Measurements from ENCODE around the gene PHF2.
"Not testable (repeated sequence)": the region's sequence is repeated elsewhere in the genome, so short reads cannot be mapped to it uniquely, and the experiment has no call there.

PHF2 gene

DNA sequence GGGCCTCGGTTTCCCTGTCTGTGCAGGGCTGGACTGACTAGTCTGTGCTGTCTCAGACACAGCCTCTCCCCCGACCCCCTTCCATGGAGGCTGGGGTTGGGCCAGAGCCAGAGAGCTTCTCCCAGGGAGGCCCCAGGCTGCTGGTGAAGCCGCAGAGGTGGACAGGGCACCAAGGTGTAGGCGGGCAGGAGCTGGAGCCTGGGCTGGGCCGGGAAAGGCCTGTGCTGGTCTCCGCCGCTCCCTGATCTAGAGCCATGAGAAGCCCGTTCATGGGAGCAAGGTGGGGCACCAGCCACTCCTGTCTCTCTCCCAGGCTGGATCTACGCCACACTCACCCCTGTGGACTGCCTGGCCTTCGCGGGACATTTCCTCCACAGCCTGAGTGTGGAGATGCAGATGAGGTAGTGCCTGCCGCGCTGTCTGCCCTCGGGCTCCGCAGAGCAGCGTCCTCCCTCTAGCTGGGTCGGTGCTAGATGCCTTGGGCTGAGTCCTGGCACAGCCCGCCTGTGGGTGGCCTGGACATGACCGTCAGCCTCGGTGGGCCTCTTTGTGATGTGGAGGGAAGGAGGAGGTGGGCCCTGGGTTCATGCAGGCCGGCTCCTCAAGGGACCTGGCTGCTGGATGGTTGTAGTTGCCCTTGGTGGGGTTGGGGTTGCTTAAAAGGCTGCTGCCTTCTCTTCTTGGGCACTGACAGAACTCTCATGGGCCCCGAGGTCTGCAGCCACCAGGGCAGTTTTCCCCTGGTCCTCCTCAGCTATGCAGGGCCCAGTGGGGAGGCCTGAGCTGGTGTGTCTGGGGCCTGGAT, 79.4 kb downstream of the PHF2 start:
- no peak for DNase-seq

DNA sequence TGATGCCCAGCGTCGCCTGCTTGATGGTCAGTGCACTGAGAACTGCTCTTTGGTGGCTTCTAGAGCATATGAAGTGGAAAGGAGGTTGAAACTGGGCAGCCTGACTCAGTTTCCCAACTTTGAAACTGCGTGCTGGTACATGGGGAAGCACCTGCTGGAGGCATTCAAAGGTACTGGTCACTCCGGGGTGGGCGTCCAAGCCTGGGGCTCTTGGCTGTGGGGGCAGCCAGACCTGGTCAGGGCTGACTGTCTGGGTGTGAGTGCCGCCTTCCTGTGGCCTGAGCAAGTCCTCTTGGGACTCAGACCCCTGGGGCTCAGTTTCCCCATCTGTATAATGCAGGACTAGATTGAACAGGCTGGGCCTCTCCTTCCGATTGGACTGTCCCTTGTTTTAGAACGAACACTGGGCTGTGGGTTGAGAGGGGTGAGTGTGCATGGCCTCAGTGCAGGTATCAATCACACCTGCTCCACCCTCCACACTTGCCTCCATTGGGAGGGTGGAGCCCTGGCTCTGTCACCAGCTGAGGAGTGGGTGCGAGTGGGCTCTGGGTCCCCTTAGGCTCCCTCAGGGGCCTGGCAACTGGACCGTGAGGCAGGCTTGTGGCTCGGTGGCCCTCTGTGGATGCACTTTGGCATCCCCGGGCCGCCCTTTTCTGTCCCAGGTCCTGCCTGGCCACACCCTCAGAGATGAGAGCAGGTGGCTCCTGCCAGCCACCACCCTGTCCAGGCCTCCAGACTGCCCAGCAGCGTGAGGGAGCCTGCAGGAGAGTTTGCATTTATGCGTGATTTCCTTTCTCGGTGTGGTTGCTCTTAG, 80.2 kb downstream of the PHF2 start:
- no peak for DNase-seq

DNA sequence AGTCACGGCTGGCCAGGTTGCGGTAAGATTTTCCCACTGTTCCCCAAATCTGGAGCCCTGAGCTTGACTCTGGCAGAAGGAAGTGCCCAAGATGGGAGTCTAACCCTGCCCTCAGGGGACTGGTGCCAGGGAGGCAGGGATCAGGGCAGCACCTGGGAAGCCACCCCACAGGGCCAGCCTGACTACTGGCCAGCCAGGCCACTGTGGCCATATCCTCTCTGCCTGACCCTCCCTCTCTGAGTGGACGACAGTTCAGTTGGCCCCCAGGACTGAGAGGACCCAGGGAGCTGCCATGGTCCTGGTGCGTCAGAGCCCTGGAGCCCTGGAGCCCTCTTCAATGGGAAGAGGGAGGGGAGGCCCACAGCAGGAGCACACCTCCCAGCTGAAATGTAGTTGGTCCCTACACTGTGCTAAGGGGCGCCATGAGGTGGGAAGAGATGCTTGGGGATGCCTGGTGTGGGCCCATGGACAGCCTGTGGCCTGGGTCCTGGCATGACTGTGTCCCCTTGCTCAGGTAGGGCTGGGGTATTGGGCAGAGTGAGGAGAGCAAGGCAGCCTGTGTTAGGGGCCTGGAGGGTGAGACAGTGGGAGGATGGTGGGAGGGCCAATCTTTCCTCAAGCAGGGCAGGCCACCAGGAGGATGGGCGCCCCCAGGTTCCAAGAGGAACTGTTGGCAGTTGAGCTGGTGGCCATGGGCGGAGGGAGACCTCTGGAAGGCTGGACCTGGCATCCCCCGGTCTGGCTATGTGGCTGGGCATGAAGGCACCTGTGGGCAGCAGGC, 81.1 kb downstream of the PHF2 start:
- DNase-seq: no peak

DNA sequence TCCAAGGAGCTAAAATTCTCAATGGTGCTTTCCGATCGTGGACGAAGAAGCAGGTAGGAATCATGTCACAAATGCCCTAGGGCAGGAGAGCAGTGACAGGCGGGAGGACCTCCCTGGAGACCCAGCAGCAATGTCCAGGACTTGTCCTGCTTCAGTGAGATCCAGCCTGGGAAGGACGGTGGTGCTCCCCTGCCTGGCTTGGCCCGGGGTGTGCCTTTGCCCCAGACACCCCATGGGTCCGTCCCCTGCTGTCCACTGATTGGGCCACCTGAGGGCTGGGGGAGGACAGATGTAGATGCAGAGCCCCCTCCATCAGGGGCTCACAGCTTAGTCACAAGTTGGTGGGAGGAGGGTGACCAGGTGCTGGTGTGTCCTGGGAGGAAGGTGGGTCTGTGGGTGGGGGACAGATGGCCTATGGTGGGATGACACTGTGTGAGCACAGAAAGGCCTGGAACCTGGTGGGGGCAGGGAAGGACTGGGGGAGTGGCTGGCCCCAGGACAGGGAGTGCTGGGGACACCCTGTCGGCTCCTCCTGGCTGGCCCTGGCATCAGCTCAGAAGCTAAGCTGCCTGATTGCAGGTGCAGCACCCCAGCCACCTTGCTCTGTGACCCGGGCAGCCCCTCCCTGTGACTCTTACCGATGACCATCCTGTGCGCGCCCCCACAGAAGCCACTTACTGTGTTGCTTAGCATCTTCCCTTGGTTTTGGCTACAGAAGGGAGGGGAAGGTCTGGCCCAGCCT, 82.0 kb downstream of the PHF2 start:
- DNase-seq: no peak

DNA sequence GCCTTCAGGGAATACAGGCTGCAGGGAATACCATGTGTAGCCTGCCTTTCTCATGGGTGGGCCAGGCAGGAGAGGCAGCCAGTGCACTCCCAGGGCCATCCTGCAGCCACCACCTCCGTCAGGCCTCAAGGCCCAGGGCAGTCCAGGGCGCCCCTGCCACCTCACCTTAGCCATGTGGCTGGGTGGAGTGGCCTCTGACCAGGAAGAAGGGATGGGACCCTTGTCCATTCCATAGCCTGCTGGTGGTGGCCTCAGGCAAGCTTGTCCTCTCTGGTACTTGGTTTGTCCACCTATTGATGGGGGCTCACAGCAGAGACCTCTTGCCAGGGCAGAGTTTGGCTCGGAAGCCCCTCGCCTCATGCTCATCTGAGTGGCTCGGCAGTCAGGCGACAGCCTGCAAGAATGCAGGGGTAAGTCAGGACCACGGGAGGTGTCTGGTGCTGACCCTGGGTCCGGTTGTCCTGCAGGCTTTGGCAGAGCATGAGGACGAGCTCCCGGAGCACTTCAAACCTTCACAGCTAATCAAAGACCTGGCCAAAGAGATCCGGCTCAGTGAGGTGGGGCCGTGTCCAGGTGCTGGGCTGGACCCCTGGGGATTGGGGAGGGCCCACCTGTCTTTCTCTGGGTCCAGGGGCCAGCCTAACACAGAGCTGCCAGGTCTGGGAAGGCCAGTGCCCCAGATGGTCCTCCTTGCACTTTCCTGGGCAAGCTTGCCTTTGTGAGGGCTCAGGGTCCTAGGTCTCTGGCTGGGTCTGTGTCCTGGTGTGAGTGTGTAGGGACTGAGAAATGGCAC, 82.9 kb downstream of the PHF2 start:
- DNase-seq: no peak

DNA sequence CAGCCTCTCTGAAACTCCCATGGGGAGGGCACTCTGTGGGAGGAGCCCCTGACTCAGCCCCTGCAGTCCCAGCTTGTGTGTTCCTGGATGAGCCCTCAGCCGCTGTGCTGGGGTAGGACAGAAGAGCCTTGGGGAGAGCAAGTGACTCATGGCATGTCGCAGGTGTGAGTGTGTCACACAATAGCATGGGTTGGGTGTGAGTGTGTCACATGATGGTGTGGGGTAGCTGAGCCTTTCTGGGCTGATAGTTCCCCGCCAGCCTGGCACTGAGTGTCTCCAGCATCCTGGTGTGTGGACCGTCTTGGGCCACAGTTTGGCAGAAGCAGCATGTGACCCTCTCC, 83.4 kb downstream of the PHF2 start:
- no peak for DNase-seq

DNA sequence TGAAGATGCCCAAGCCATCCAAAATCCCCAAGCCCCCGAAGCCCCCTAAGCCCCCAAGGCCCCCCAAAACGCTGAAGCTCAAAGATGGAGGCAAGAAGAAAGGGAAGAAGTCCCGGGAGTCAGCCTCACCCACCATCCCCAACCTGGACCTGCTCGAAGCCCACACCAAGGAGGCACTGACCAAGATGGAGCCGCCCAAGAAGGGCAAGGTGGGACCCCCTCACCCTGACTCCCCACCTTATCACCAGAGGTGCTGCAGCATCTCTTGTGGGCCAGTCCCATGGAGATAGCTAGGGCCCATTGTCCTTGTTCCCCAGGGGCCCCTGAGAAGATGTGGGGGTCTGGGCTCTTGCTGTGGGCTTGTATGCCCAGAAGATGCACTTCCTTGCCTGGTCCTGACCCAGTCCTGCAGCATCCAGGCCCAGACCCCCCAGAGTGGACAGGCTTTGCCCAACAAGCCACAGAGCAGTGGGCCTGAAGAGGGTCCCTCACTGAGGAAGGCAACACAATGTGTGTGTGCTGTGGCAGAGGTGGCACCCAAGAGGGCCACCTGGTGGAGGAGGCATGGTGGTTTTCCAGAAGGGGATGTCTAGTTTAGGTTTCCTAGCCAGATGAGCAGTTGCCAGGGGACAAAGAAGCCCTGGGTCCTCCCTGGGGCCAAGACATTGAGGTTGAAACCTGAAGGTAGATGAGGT, 84.1 kb downstream of the PHF2 start:
- no peak for DNase-seq

DNA sequence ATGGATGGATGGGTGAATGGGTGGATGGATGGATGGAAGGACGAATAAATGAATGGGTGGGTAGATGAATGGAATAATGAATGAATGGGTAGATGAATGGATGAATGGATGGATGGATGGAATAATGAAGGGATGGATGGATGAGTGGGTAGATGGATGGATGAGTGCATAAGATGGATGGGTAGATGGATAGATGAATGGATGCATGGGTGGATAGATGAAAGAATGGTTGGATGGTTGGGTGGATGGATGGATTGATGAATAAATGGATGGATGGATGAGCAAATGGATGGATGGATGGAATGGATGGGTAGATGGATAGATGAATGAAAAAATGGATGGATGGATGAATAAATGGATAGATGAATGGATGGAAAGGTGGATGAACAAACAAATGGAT, 85.2 kb downstream of the PHF2 start:
- no peak for DNase-seq

DNA sequence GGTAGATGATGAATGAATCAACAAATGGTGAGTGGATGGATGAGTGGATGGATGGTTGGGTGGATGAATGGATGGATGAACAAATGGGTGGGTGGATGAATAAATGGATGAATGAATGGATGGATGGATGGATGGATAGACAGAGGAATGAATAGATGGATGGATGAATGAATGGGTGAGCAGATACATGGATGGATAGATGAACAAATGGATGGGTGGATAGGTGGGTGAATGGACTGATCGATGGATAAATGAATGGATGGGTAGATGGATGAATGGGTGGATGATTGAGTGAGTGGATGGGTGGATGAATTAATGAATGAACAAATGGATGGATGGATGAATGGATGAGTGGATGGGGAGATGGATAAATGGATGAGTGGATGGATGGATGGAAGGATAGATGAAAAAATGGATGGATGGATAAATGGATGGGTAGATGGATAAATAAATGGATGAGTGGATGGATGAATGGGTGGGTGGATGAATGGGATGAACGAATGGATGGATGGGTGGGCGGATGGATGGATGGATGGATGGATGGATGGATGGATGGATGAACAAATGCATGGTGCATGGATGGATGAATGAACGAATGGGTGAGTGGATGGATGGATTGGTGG, 85.7 kb downstream of the PHF2 start:
- no peak for DNase-seq

DNA sequence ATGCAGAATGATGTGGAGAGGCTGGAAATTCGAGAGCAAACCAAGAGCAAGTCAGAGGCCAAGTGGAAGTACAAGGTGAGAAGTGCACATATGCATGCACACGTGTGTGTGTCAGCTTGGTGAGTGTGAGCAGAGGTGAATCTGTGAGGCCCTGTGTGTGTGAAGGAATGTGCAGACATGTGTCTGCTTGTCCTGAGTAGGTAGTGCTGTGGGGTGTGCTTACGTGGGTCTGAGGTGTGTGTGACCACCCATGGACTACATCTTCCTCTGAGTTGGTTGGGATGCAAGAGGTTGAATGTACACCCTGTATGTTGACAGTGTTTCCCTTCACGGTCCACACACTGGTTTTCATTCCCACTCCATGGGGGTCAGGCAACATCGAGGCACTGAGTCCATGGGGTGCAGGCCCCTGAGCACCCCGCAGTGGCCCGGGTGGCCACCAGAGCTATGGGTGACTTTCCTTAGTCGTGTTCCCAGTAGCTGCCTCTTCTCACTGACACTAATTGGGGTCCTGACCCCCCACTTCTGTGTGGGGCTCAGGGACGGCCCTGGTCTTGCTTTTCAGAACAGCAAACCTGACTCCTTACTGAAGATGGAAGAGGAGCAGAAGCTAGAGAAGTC, 86.7 kb downstream of the PHF2 start:
- no peak for DNase-seq

DNA sequence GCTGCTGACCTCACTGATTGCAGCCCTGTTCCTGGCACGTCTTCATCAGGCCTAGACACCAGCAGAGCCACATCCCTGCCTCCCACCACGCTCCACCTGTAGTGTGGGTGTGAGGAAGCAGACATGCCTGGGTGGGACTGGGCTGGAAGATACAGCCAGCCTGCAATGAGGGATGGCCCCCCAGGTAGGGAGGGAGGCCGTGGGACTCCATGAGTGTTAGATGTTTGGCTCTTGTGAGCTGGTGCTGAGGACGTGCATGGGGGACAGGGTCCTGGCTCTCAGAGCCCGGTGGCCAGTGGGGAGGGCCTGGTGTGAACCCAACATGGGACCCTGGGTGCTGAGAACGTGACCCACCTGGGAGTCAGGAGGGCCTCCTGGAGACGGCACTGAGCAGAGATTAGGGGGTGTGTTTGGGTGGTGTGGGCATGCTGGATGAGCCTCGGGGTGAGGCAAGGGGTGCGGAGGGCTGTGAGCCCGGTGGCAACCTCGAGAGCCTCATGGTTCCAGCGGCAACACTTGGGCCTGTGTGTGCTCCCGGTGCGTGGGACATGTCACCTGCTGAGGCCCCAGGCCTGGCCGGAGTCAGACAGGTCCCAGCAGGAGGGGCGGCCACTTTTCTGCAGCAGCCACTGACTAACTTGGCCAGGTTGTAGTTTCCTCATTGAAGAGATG, 87.6 kb downstream of the PHF2 start:
- DNase-seq: no peak

DNA sequence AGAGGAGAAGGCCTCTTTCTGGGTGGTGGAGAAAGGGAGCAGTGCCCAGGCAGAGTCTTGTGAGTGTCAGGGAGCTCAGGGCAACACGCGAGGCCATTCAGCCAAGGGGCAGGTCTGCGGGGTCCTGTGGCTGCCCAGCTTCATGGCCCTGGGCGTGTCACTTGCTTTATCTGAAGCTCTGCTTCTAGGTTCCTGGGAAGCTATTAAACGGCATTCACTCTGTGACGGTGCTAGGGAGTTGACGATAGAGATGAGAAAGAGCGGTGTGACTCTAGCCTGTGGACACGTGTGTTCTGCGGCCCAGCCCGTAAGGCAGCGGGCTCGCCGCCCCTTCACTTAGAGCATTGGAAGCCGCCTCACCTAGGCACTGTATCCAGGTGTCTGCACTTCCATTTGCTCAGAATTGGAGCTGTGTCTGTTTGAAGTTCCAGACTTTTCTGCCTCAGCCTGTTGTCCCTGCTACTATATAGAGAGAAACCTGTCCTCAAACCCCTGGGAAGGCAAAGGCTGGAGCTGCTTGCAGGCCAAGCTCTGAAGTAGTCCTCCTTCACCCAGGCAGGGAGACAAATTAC, 88.3 kb downstream of the PHF2 start:
- no peak for DNase-seq

DNA sequence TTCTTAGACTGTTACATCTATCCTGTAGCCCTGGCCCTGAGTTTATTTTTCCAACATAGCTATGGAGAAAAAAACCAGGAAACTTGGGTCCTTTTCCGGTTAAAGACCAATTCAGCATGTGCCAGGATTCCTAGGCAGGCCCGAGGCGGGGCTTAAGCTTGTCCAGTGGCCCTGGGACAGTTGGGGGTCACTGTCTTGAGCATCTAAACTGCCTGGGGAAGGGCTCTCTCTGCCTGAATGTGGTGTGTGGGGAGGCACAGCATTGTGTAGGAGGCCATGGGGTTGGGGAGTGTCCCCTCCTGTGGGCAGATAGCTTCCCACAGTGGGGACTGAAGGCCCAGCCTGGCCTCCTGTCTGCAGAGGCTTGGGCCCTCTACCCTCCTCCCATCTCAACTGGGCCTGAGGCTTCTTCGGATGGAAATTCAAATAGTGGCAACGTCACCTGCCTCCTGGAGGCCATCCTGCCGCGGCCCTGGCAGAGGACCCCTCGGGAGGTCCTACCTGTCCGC, 88.8 kb downstream of the PHF2 start:
- DNase-seq: no peak

DNA sequence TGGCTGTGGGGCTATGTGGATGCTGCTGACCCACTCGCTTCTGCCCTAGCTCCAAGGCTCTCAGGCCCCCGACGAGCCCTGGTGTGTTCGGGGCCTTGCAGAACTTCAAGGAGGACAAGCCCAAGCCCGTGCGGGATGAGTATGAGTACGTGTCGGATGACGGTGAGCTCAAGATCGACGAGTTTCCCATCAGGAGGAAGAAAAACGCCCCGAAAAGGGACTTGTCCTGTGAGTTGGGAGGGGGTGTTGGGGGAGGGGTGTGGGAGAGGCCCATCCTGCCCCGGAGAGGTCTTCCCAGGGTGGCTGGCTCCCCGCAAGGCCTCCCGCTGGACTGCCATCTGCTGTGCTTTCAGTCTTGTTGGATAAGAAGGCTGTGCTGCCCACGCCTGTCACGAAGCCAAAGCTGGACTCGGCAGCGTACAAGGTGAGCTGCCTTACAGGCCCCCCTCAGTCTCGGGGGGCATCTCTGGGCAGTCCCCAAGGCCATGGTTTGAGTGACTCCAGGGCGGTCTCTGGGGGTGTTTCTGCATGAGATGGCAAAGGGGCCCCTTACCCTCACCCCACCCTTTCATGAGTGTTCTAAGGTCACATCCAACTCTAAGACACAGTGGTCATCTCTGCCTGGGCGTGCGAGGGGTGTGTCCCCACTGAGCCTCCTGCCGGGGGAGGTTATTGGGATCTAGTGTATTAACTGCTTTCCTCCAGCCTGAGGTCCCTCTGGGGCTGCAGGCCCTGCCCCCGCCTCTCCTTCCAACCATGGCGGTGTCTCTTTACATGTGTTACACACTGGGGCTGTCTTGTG, 89.5 kb downstream of the PHF2 start:
- DNase-seq: no peak

DNA sequence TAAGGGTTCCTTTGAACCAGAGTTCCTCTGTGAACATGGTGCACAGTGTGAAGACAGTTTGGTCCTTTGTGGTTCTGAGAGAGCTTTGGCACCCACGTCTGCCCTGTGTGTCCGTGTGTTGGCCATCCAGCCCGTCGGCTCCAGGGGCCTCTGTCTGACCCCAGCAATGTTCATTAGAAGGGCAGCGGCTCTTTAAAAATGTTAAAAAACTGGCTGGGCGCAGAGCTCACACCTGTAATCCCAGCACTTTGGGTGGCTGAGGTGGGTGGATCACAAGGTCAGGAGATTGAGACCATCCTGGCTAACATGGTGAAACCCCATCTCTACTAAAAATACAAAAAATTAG, 90.0 kb downstream of the PHF2 start:
- not testable (repeated sequence) for DNase-seq

DNA sequence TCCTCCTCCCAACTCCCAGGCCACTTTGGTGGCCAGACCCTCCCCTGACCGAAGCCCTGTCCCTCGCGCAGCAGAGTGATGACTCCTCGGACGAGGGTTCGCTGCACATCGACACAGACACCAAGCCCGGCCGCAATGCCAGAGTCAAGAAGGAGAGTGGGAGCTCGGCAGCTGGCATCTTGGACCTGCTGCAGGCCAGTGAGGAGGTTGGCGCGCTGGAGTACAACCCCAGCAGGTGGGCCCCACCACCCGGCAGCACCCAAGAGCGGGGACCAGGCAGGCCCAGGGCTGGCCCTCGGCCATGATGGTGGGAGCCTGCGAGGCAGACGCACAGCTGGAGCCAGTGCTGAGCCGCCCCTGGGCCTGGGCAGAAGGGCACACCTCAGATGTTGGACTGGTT, 90.6 kb downstream of the PHF2 start:
- no peak for DNase-seq

DNA sequence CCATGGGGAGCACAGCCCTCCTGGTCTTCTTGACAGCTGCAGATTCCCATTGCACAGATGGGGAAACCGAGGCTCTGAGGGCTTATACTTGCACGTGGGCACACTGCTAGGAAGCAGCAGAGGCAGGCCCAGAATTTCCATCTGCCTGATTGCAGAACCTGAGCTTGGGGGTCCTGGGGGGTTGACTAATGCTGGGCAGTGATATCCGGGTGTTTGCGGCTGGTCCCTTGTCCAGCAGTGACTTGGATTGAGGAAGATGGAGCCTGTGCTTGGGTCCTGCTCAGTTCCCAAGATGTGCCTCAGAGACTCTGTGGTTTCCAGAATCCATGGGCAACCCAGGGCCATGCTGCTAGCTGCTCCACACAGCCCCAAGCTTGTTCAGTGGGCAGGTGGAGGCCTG, 91.2 kb downstream of the PHF2 start:
- no peak for DNase-seq

DNA sequence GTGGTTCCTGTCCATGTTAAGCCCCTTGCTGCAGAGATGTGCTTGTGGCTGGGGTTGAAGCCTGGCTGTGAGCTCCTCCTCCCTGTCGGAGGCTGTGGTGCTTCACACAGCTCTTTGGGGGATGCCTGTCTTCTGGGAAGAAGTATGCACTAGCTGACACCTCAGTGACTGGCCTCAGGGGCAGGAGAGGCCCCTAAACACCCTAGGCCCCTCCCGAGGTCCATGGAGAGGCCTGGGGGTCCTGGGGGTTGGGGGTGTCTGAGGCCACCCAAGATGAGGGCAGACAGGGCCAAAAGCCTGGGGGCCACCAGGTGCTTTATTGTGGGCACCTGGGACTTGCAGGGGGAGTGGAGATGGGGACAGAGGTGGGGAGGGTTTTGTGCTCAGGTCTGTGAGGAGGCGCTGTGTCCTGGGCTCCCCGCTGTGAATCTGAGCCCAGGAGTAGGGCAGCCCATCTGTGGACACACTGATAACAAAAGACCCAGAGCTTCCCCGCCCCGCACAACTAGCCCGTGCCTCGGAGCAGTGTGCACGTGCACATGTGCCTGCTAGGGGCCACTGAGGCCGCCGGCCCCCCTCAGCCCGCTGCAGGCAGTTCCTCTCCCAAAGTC, 92.0 kb downstream of the PHF2 start:
- DNase-seq: no peak

Measured in hippocampal formation (tissue), 2 donors.